ENCODE results near the gene NBAS.

Gene NBAS

GRCh38 chr2:15313657-15314056 is 247.5 kb downstream of the NBAS start:
- TF ChIP-seq, protein P1, sequence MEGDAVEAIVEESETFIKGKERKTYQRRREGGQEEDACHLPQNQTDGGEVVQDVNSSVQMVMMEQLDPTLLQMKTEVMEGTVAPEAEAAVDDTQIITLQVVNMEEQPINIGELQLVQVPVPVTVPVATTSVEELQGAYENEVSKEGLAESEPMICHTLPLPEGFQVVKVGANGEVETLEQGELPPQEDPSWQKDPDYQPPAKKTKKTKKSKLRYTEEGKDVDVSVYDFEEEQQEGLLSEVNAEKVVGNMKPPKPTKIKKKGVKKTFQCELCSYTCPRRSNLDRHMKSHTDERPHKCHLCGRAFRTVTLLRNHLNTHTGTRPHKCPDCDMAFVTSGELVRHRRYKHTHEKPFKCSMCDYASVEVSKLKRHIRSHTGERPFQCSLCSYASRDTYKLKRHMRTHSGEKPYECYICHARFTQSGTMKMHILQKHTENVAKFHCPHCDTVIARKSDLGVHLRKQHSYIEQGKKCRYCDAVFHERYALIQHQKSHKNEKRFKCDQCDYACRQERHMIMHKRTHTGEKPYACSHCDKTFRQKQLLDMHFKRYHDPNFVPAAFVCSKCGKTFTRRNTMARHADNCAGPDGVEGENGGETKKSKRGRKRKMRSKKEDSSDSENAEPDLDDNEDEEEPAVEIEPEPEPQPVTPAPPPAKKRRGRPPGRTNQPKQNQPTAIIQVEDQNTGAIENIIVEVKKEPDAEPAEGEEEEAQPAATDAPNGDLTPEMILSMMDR (IDR thresholded peaks at IDR 0.05; ENCODE audit: borderline replicate concordance, insufficient read depth, low read depth, low read length): no peak
- H3K4me3 ChIP-seq (ENCODE audit: low read depth, low read length): no peak overlapping the region

- H3K4me3 ChIP-seq (ENCODE audit: low read depth, low read length): no peak overlapping the region
- TF ChIP-seq, protein P1 (IDR thresholded peaks at IDR 0.05; ENCODE audit: borderline replicate concordance, insufficient read depth, low read depth, low read length): no peak
Observed at GRCh38 chr2:15311926-15312325, 249.2 kb downstream of the NBAS start.

DNA sequence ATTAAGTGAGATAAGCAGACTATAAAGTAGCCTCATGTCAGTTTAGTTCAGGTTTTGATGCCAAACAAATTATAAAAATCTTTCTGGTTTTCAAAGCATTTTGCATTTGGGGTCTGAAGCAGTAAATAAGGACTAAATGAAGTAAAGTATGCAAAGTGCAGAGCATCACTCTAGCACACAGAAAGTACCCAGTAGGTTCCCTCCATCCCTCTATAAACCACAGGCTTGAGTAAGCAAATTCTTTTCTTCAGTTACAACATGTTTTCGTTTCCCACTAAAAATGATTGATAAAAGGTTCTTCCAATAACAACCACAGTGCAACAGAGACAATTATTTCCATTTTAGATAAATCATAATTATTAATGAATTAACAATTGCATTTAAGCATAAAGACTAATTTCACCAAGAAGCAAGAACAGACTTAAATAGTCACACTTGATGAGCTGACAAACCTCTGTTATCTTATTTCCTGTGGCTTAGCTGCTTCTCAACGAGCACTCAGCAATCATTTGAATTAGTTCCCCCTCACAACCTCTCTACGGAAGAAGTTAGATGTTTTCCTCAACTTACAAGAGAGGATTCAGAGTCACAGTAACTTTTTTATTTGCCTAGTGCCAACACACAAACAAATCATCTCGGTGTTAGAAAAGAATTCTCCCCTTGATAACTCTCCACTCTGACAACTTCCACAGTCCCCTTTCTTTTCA is 249.8 kb downstream of the NBAS start:
- TF ChIP-seq, protein P1 (IDR thresholded peaks at IDR 0.05; ENCODE audit: borderline replicate concordance, insufficient read depth, low read depth, low read length): no peak
- no peak overlapping the region for H3K4me3 ChIP-seq (ENCODE audit: low read depth, low read length)

DNA sequence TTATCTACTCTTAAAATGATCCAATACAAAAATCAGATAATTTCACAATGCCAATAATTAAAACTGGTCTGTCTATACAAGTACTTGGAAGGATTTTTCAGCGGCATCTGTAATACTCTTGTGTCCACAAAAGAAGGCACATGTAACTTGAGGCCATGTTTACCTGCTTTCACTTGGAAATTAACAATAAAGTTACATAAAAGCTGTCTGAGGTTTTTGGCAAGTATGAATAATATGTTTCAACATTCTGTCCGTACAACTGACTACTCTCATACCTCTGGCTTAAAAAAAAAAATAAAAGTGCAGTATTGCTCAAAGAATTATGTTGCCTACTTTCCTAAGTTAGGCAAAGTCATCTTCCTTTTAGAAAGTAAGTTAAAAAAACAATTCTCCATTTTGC is 253.6 kb downstream of the NBAS start:
- TF ChIP-seq, protein P1 (IDR thresholded peaks at IDR 0.05; ENCODE audit: borderline replicate concordance, insufficient read depth, low read depth, low read length): no peak
- no peak overlapping the region for H3K4me3 ChIP-seq (ENCODE audit: low read depth, low read length)

DNA sequence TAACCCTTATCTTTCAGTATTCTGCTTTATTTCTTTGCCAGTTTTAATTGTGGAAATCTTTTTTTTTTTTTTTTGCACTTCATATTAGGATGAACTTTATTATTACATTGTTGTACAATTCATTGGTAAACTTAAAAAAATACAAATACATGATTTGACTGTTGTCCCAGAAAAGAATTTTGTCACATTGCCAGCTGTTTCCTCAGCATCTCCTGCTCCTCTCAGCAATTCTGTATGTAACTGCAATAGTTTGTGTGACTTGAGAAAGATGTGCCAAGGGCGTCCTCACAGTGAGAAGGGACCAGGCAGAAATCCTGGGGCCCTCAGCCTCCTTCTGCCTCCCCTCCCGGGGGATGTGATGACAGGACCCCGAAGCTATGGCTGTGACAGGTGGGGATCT is 254.4 kb downstream of the NBAS start:
- H3K4me3 ChIP-seq (ENCODE audit: low read depth, low read length): no peak overlapping the region
- TF ChIP-seq, protein P1 (IDR thresholded peaks at IDR 0.05; ENCODE audit: borderline replicate concordance, insufficient read depth, low read depth, low read length): no peak

- no peak overlapping the region for H3K4me3 ChIP-seq (ENCODE audit: low read depth, low read length)
- TF ChIP-seq, protein P1 (IDR thresholded peaks at IDR 0.05; ENCODE audit: borderline replicate concordance, insufficient read depth, low read depth, low read length): no peak
Observed at GRCh38 chr2:15303874-15304273, 257.3 kb downstream of the NBAS start.

DNA sequence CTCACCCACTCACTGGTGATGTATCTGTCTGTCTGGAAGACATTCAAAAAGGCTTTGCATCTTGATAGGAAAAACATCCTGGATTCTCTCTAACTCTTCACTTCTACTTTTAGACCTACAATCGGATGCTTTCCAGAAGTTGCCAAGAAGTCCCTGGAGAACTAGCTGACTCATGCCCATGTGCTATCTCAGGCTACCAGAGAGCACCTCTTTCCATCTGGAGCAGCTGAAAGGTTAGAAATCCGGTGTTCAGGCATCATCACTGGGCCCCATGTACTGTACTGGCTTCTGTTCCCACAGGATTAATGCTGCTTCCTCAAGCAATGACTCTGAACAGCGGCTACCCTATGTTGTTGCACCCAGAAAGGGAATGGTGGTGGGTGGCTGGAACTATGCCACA is 259.0 kb downstream of the NBAS start:
- TF ChIP-seq, protein P1 (IDR thresholded peaks at IDR 0.05; ENCODE audit: borderline replicate concordance, insufficient read depth, low read depth, low read length): no peak

More for the DNA sequence above, 259.0 kb downstream of the NBAS start:
- H3K4me3 ChIP-seq (ENCODE audit: low read depth, low read length): no peak overlapping the region

Measured in GM12875 (cell line).